ENCODE results near the gene KRT34. TPM values are rescaled to one million over a fixed set of nuclear protein-coding genes. Genes with fewer than 3 reads are reported as not detected.

Gene KRT34
- total and polyA plus RNA-seq, 2 experiments from 2014 or later, result not detected

- Histone ChIP-seq H3K4me1 (ENCODE audit: insufficient read depth) (no peaks in the 10 kb centered on the region), H3K4me3 (no peak overlapping the region), H3K4me2 (no peak overlapping the region), H3F3A (replicated peaks; ENCODE audit: low read depth) (no peaks in the 10 kb centered on the region), H4K20me1 (replicated peaks; ENCODE audit: insufficient read depth) (no peaks in the 10 kb centered on the region), H3K79me2 (replicated peaks; ENCODE audit: insufficient read depth) (no peaks in the 10 kb centered on the region), H3K9me2 (ENCODE audit: insufficient read depth) (no peaks in the 10 kb centered on the region; the same call in 1 of the 2 replicates), H2AFZ (no peak overlapping the region), H3K27ac (ENCODE audit: low read depth) (no peak overlapping the region), H3K36me3 (ENCODE audit: insufficient read depth) (no peaks in the 10 kb centered on the region), H3K27me3 (ENCODE audit: insufficient read depth) (no peaks in the 10 kb centered on the region)
- H3K4me1 Mint-ChIP-seq, result no peaks in the 10 kb centered on the region
- H3K27ac Mint-ChIP-seq, result no peak overlapping the region
- TF ChIP-seq CREB1 (CRISPR knock-in tag; IDR thresholded peaks at IDR 0.05; ENCODE audit: low read depth) (no peak), ZNF462 (CRISPR knock-in tag; IDR thresholded peaks at IDR 0.05) (no peak), EZH2 (IDR thresholded peaks at IDR 0.05; ENCODE audit: low read depth, unreplicated experiment) (no peak), POLR2AphosphoS5 (IDR thresholded peaks at IDR 0.05; ENCODE audit: low read depth) (no peak), ZNF114 (CRISPR knock-in tag; IDR thresholded peaks at IDR 0.05) (no peak)
- peaks cover 8% of the 10 kb centered on the region for H3K27me3 Mint-ChIP-seq (ENCODE audit: insufficient read depth, low read depth, poor library complexity)
- H3K4me3 Mint-ChIP-seq, result no peak overlapping the region
- ATAC-seq (no peak), DNase-seq (ENCODE audit: low spot score) (no peak)
- H3K36me3 Mint-ChIP-seq (ENCODE audit: low read depth), result no peaks in the 10 kb centered on the region
- peaks cover 2% of the 10 kb centered on the region; the same call in 1 of the 3 replicates for H3K9me3 Mint-ChIP-seq
These were observed 50.5 kb downstream of the KRT34 start for GRCh38 chr17:41331606-41332005.

- ATAC-seq, result peak; percentile 91
- peak; percentile 56 to 88 for TF ChIP-seq CTCF (conservative IDR thresholded peaks at IDR 0.05; ENCODE audit: low read depth in 2 of 2)
These were observed 52.7 kb downstream of the KRT34 start for GRCh38 chr17:41329279-41329948.

More at GRCh38 chr17:41329279-41329948, 52.7 kb downstream of the KRT34 start:
- 0 out of 2 replicates have a peak overlapping the region, but pooled peaks have one; percentile 38 for H2AFZ ChIP-seq
- H3K4me3 Mint-ChIP-seq, result no peak overlapping the region
- no peaks in the 10 kb centered on the region for H3F3A ChIP-seq (replicated peaks; ENCODE audit: low read depth)
- peak; percentile 77 for DNase-seq (ENCODE audit: low spot score)
- no peak overlapping the region for H3K4me3 ChIP-seq
- H3K36me3 ChIP-seq (ENCODE audit: insufficient read depth), result no peaks in the 10 kb centered on the region
- no peaks in the 10 kb centered on the region for H3K9me3 Mint-ChIP-seq
- H3K9me2 ChIP-seq (ENCODE audit: insufficient read depth), result no peaks in the 10 kb centered on the region
- no peaks in the 10 kb centered on the region for H3K79me2 ChIP-seq (replicated peaks; ENCODE audit: insufficient read depth)
- H3K27ac Mint-ChIP-seq, result no peak overlapping the region
- H4K20me1 ChIP-seq (replicated peaks; ENCODE audit: insufficient read depth), result no peaks in the 10 kb centered on the region
- H3K27me3 ChIP-seq (ENCODE audit: insufficient read depth), result no peaks in the 10 kb centered on the region
- H3K27me3 Mint-ChIP-seq (ENCODE audit: insufficient read depth, low read depth, poor library complexity), result peaks cover 6% of the 10 kb centered on the region
- H3K36me3 Mint-ChIP-seq (ENCODE audit: low read depth), result no peaks in the 10 kb centered on the region
- H3K4me1 Mint-ChIP-seq, result no peaks in the 10 kb centered on the region
- H3K27ac ChIP-seq (ENCODE audit: low read depth), result no peak overlapping the region
- H3K4me2 ChIP-seq, result no peak overlapping the region
- no peaks in the 10 kb centered on the region for H3K4me1 ChIP-seq (ENCODE audit: insufficient read depth)
